Left ventricle myocardium superior (tissue), 1 donor: ENCODE results near the gene FABP1. TPM values are rescaled to one million over a fixed set of nuclear protein-coding genes. Genes with fewer than 3 reads are reported as not detected.

Experiments used
- ATAC-seq: fragments of 200-7000 bp; cut with Tn5 transposase; one replicate; pipeline ENCODE4 v1.9.1; 2020; ENCODE audit warnings: mild to moderate bottlenecking, moderate library complexity
- DNase-seq: peaks from one replicate; pipeline ENCODE4 v3.0.0-alpha.2; 2020
- intact Hi-C: fragments of 100-400 bp; cut with micrococcal nuclease; formaldehyde crosslinking; loops from one replicate; pipeline ENCODE4 v1.11.0; 2022
- total RNA-seq: library from RNA; stranded (reverse); fragmentation: NEBNext Ultra II Directional; extraction: Animal tissue kit (Norgen Biotek cat#: 25700); gene quantifications from one replicate; pipeline ENCODE4 v1.2.1, GENCODE V29; 2021
- donor health status: DM: no; HTN: yes; CAD: no; lungs with severe emphysema.

FABP1 gene
- total RNA-seq, 1 donor from 2014 or later, result not detected

- ATAC-seq (no peak), DNase-seq (no peak)
- intact Hi-C loops, result no loop called here
These were observed 11.9 kb upstream of the FABP1 start for GRCh38 chr2:88139804-88140203.

- ATAC-seq, result no peak
- intact Hi-C loops, result no loop called here
- DNase-seq, result no peak
These were observed 11.4 kb upstream of the FABP1 start for GRCh38 chr2:88139203-88139702.

GRCh38 chr2:88137833-88138232 lies 10.0 kb upstream of the FABP1 start:
- intact Hi-C loops, result no loop called here
- no peak for ATAC-seq
- DNase-seq, result no peak

GRCh38 chr2:88136817-88137216 lies 9.0 kb upstream of the FABP1 start:
- no peak for DNase-seq
- no peak for ATAC-seq
- intact Hi-C loops, result no loop called here

- DNase-seq (no peak), ATAC-seq (no peak)
- intact Hi-C loops, result no loop called here
These were observed 6.0 kb upstream of the FABP1 start for GRCh38 chr2:88133875-88134274.

GRCh38 chr2:88131999-88132368 lies 4.1 kb upstream of the FABP1 start:
- intact Hi-C loops, result no loop called here
- ATAC-seq, result no peak
- DNase-seq, result no peak

- intact Hi-C loops, result no loop called here
- ATAC-seq, result no peak
- no peak for DNase-seq
These were observed 3.5 kb upstream of the FABP1 start for GRCh38 chr2:88131201-88131998.

GRCh38 chr2:88129313-88129959 lies 1.6 kb upstream of the FABP1 start:
- intact Hi-C loops, result no loop called here
- no peak for ATAC-seq
- no peak for DNase-seq

- ATAC-seq (no peak), DNase-seq (no peak)
- intact Hi-C loops, result no loop called here
These were observed 921 bp upstream of the FABP1 start for GRCh38 chr2:88128654-88129312.

GRCh38 chr2:88127638-88127887 lies 299 bp downstream of the FABP1 start:
- DNase-seq (no peak), ATAC-seq (no peak)
- intact Hi-C loops, result no loop called here

GRCh38 chr2:88126772-88127637 lies 857 bp downstream of the FABP1 start:
- DNase-seq (no peak), ATAC-seq (no peak)
- intact Hi-C loops, result no loop called here

- DNase-seq (no peak), ATAC-seq (no peak)
- intact Hi-C loops, result no loop called here
These were observed 1.7 kb downstream of the FABP1 start for GRCh38 chr2:88125924-88126771.

GRCh38 chr2:88125344-88125923 lies 2.4 kb downstream of the FABP1 start:
- ATAC-seq (no peak), DNase-seq (no peak)
- intact Hi-C loops, result no loop called here

GRCh38 chr2:88123975-88124917 lies 3.6 kb downstream of the FABP1 start:
- ATAC-seq (no peak), DNase-seq (no peak)
- intact Hi-C loops, result no loop called here

GRCh38 chr2:88123164-88123974 lies 4.5 kb downstream of the FABP1 start:
- intact Hi-C loops, result no loop called here
- ATAC-seq (no peak), DNase-seq (no peak)

GRCh38 chr2:88122141-88122884 lies 5.5 kb downstream of the FABP1 start:
- ATAC-seq (no peak), DNase-seq (no peak)
- intact Hi-C loops, result no loop called here
